ENCODE results near the gene SPATA13.

GRCh38 chr13:24276306-24276705 lies 115.8 kb downstream of the SPATA13 start:
- TF ChIP-seq POLR2A (IDR thresholded peaks at IDR 0.05): no peak
- no peak for TF ChIP-seq CTCF (IDR thresholded peaks at IDR 0.05)

Measured in stomach (tissue), 4 donors.